Endothelial cell of umbilical vein (primary cell): ENCODE data around the gene BCO2.

Experiments
- EZH2 ChIP-seq: IDR thresholded peaks from 2 replicates; pipeline ENCODE4 v1.6.1; 2012; ENCODE audit warnings: borderline replicate concordance, low read depth, mild to moderate bottlenecking, moderate library complexity, low read length, inconsistent platforms; ENCODE audit not compliant: severe bottlenecking
- POLR2A ChIP-seq: IDR thresholded peaks from 2 replicates; pipeline ENCODE4 v1.6.1; 2012; ENCODE audit warnings: low read depth, mild to moderate bottlenecking, control low read depth, low read length
- POLR2AphosphoS5 ChIP-seq: IDR thresholded peaks from 2 replicates; pipeline ENCODE4 v1.6.1; 2012; ENCODE audit warnings: low read depth, mild to moderate bottlenecking, control low read depth, low read length, moderate library complexity; ENCODE audit not compliant: insufficient read depth
- TF ChIP-seq, protein P1 (sequence below): IDR thresholded peaks from 2 replicates; pipeline ENCODE4 v1.6.1; 2011; ENCODE audit not compliant: insufficient read depth, insufficient read length
- TF ChIP-seq, protein P2 (sequence below), 2 donors: IDR thresholded peaks; 1 replicate in 1 of 2; 2 replicates in 1 of 2; pipeline ENCODE4 v1.5.1; 2011; ENCODE audit warnings: low read length in 2 of 2, mild to moderate bottlenecking in 2 of 2, moderate library complexity in 2 of 2, control low read depth in 1 of 2, inconsistent platforms in 1 of 2, low read depth in 1 of 2; ENCODE audit not compliant: insufficient read depth in 1 of 2; ENCODE audit errors: extremely low read depth in 1 of 2

GRCh38 chr11:112212290-112212689, 37.0 kb downstream of the BCO2 start:
- TF ChIP-seq, protein P1, sequence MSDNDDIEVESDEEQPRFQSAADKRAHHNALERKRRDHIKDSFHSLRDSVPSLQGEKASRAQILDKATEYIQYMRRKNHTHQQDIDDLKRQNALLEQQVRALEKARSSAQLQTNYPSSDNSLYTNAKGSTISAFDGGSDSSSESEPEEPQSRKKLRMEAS, result no peak
- TF ChIP-seq POLR2A (no peak), EZH2 (no peak), POLR2AphosphoS5 (no peak)
- TF ChIP-seq, protein P2, sequence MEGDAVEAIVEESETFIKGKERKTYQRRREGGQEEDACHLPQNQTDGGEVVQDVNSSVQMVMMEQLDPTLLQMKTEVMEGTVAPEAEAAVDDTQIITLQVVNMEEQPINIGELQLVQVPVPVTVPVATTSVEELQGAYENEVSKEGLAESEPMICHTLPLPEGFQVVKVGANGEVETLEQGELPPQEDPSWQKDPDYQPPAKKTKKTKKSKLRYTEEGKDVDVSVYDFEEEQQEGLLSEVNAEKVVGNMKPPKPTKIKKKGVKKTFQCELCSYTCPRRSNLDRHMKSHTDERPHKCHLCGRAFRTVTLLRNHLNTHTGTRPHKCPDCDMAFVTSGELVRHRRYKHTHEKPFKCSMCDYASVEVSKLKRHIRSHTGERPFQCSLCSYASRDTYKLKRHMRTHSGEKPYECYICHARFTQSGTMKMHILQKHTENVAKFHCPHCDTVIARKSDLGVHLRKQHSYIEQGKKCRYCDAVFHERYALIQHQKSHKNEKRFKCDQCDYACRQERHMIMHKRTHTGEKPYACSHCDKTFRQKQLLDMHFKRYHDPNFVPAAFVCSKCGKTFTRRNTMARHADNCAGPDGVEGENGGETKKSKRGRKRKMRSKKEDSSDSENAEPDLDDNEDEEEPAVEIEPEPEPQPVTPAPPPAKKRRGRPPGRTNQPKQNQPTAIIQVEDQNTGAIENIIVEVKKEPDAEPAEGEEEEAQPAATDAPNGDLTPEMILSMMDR (IDR thresholded peaks at IDR 0.05; ENCODE audit: extremely low read depth in 1 of 2, insufficient read depth in 1 of 2, low read depth in 1 of 2, low read length in 2 of 2), result no peak
